Ecto neural progenitor cell (in vitro differentiated cells): ENCODE measurements around the gene CHRNB2.

Experiments
- DNase-seq: peaks from one replicate; pipeline ENCODE4 v3.0.0-alpha.2; 2018; ENCODE audit warnings: low spot score

The CHRNB2 gene

DNA sequence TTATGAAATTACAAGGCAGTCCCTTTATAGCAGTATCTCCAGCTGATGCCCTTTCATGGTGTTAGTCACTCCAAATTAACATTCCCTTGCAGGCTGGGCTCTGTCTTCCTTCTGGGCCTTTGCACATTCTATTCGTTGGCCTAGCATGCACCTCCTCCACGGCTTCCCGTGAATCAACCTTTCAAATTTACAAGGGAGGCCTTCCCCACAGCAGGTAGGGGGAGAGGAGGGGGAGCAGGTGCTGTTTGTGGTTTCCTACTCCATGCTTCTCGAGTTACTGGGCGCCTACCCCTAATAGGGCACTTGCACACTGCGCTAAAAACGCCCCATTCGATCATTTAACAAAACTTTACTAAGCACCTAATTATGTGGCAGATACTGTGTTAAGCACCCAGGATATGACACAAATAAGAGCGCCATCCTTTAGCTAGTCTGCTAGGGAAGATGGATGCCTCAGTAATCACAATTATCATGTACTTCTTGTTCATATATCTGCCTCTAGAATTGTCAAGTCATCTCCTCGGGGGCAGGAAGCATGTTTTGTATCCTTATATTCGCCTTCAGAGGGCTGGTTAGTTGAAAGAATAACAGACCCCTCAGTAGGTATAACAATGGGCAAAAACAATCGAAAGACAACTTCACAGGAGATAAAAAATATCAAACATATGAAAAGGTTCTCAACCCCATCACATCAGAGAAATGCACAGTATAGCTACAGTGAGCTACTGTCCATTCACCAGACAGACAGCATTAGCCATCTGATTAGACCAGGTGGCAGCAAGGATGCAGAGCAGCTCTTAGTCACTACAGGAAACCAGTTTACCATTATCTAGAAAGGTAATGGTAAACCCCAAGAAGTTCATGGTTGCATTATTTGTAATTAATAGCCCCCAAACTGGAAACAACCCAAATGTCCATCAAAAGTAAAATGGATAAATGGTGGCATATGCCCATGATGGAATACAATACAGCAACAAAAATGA lies 42.1 kb downstream of the CHRNB2 start:
- DNase-seq = no peak

DNA sequence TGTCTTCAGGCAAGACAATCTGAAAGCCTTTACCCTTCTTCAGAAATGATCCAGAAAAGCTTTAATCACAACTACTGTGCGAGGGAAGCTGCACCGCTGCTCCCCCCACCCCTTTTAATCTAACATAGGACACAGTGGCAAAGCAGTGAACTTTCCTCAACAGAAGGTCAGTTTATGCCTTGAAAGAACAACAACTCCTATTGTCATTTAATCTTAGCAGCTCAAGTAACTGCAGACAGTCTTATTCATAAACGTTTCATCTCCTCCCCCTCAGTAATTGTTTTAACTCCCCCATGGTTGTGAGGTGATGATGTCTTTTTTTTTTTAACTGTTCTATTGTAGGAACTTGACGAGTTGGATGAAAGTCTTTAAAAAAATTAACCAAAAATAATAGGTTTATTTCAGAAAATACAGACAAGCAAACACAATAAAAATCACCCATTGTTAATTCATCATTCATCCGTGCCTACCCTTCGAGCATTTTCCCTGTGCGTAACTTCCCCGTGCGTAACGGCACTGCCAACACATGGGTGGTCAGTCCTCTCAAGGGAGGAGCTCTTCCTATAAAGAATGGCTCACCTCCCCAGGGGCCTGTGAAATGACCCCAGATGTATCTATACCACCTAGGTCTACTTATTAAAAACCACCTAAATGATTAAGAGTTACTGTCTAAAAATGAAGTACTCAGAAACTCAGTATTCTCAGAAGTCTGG lies 43.7 kb downstream of the CHRNB2 start:
- no peak for DNase-seq

DNA sequence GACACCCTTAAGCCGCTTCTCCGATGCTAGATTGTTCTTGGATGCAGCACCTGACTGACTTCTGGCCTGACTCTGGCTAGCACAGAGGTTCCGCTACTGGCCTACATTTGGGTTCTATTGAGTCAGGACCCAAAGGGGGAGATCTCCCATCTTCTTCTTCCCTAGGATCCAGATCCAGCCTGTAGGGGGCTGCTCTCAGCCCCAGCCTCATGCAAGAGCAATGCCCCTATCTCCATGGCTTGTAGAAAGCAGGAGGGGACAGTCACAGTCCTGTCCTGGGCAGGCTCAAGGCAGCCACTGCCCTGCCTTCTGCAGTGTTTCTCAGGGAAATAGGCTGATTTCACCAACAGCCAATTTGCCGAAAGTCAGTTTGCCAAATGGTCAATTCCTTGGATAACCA lies 46.7 kb downstream of the CHRNB2 start:
- peak; percentile 41 for DNase-seq

DNA sequence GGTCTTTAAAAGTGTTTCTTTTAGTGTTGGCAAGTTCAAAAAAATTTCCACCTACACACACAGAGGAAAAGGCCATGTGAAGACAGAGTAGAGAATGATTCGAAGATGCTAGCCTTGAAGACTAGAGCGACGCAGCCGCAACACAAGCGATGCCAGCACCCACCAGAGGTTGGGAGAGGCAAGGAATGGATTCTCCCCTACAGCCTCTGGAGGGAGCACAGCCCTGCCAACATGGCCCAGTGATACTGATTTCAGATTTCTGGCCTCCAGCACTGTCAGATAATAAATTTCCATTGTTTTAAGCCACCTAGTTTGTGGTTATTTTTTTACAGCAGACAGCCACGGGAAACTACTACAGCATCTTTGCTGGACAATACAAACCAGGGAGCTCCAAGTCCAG lies 47.3 kb downstream of the CHRNB2 start:
- DNase-seq = peak; percentile 41

DNA sequence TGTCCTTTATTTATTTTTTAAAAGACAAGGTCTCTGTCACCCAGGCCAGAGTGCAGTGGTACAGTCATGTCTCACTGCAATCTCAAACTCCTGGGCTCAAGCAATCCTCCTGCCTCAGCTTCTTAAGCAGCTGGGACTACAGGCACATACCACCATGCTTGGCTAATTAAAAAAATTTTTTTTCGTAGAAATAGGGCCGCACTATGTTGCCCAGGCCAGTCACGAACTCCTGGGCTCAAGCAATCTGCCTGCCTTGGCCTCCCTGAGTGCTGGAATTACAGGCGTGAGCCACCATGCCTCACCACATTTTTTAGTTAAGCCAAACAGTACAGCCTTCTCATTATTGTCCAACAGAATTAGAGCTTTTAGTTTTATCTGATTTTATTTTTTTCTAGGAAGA lies 47.8 kb downstream of the CHRNB2 start:
- DNase-seq = peak; percentile 25

DNA sequence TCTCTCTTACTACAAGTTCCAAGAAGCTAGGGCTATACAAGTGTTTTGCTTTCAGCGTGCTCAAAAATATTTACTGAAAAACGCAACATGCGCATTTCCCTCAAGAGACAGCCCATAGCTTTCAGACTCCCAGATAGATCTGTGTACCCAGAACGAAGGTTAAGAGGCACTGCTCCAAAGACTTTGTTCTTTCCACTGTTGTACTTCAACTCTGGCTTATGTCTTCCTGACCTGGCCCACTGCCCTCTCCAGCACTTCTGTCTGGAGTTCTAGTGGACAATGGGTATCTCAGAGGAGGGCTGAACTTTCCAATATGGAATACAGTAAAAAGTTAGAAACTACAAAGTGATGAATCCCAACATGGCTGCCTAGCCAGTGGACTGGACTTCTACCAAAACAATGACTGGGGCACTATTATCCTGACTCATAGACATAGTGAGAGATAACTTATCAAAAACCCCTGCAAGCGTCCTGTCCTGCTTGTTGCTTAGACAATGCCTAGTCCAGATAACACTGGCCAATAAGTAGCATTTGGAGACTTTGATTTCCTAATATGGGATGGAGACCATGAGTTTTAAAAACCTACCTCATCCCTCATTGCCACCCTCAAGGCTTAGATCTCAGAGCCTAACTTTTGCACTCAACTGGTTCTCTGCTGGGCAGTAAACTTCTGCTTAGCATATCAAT lies 49.2 kb downstream of the CHRNB2 start:
- no peak for DNase-seq

DNA sequence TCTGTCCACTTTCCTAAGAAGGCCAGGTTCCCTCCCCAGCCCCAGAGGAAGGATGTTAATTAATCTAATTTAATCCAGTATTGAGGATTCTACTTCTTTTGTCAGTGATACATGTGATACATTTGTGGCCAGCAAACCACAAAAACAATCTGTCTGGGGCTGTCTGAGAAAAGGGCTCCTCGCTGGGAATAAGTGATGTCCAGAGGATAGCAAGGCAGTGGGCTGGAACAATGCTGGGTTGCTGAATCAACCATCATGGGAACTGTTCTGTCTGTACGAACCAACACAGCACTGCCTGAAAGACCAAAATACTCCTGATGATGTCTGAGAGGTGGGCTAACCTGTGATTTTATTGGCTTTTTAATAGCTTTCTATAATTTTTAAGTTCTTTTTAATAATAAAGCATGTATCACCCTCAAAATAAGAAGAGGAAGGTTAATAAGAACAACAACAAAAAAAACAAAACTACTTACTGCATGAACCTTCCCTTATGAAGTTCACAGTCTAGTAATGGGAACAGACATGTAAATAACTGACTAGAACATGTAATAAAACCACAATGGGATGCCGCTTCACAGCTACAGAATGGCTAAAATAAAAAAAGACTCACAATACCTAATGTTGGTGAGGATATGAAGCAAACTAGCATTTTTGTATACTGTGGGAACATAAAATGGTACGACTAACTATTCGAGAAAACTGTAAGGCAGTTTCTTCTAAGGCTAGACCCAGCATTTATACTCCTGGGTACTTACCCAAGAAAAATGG lies 51.8 kb downstream of the CHRNB2 start:
- no peak for DNase-seq

DNA sequence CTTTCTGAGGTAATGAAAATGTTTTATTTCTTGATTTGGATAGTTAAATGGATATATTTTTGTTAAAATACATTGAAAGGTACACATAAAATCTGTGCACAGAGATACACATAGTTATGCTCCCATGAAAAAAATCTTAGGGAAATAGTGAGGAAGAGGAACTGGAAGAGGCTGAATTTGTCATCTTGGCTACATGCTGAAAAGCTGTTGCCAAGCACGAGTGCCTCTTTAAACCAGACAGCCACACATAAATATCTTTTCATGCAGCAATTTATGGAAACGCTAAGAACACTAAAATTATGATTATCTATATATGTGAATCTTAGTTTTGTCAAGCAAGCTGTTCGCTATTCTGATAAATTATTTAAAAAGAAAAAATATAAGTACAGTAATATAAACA lies 53.2 kb downstream of the CHRNB2 start:
- no peak for DNase-seq

DNA sequence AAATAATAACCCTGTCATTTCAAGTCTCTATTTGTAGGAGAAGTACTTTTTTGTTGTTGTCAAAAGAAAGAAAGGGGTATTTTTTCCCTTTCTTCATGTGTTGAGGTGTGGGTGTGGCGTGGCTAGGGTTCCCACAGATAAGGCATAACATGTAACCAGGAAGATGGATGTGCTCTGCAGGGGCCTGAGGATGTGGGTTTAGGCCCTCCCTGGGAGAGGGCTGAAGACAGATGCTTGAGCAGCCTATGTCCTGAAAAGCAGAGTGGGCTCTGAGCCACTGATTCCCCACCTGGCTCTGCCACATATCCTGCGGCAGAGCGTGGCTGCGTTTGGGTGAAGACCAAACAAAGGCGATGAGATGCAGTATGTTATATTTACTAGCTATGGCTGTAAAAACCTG lies 54.3 kb downstream of the CHRNB2 start:
- no peak for DNase-seq

DNA sequence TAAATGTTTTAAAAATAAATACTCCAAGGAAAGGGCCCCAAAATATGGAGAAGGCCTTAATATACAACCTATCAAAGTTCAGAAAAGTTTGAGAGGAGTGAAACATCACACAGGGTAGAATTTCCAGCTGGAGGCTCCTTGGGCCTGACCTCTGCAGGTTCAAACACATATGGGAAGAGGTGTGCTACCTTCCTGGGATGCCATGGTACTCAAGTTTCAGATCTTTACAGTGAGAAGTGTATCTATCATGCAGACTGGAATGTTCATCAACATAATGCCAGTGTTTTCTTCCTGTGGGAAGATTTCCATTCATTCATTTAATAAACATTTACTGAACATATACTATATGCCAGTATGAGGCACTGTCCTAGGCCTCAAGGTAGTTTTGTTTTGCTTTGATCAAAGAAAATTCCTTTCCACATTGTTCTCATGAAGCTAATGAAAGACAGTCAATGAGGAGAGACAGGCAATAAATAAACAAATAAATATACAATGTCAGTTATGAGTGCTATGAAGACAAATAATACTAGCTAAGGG lies 55.0 kb downstream of the CHRNB2 start:
- DNase-seq = no peak

DNA sequence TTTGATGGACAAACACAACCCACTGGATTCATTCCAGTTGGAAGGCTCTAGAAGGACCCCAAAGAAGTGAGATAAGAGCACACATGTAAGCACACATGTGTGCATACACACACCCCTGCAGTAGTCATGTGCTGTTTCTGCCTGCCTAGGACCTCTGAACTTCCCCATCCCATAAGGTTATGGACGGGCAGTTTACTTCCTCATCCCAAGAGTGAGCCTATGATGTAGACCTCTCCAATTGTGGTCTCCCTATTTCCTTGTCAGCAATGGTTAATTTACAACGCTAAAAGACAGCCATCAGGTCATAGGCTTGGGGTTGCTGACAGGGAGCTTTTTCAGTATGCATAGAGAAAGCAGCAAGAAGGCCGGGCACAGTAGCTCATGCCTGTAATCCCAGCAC lies 55.8 kb downstream of the CHRNB2 start:
- no peak for DNase-seq

DNA sequence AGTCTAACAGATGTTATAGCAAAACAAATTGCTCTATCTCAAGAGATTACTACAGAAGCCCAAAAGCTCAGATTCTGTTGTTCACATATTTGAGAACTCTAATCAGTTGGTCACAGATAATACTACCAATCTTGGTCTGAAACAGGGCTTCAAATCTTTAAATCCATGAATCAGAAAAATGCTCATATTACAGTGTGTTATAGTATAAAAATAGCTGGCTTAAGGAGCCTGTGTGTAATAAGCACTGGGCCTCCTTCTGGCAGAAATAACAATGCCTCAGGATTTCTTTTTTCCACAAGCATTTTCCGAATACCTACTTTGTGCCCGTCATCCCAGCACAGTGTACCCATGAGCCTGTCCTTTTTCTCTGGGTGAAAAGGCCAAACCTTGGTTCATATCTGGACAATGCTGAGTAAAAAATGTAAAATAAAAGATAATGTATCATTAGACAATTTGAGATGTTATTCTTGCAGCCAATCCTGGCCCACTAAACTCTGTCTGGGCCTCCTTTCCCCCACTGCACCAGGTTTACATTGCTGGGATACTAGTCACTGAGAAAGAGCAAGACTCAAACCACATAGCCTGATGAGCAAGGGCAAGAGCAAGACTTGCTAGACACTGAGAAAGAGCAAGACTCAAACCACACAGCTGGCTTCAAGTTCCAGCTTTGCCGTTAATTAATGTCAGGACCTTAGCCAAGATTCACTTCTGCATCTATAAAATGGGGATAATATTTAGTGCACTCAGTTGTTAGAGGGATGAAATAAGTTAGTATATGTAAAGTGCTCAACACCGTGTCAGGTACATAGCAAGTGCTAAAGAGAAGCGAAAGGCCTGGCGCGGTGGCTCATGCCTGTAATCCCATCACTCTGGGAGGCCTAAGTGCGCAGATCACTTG lies 57.4 kb downstream of the CHRNB2 start:
- no peak for DNase-seq

DNA sequence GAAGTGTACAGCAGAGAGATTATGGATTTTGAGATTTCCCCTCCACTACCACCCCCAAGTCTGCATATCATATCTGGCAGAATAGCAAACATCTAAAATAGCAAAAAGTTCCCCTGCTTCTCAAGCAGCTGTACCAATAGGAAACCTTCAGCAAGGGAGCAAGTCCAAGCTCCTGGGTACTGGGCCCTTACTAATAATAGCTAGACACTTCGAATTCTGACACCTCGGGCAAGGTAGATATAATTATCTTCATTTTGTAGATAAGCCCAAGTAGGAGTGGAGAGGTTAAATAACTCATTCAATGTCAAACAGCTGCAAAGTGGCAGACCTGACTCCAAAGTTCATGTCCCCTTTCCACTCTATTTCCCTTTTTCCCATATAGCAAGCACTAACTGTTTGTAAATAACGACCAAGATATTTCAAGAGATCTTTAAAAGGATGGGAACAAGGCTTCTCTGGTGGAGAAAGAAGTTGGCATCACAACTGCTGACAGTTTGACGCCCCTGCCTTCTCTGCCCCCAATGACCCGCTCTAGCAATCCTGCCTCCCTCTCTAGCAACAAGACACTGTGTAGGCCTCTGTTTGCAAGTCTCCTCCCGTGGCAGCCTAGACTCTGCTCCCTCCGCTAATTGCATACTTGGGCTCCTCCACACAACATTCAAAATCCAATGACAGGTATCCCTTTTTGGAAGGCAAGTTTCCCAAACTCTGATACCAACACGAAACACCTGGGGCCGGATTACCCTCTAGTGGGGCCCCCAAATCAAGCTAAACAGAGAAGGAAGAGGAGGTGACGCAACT lies 59.1 kb downstream of the CHRNB2 start:
- no peak for DNase-seq

DNA sequence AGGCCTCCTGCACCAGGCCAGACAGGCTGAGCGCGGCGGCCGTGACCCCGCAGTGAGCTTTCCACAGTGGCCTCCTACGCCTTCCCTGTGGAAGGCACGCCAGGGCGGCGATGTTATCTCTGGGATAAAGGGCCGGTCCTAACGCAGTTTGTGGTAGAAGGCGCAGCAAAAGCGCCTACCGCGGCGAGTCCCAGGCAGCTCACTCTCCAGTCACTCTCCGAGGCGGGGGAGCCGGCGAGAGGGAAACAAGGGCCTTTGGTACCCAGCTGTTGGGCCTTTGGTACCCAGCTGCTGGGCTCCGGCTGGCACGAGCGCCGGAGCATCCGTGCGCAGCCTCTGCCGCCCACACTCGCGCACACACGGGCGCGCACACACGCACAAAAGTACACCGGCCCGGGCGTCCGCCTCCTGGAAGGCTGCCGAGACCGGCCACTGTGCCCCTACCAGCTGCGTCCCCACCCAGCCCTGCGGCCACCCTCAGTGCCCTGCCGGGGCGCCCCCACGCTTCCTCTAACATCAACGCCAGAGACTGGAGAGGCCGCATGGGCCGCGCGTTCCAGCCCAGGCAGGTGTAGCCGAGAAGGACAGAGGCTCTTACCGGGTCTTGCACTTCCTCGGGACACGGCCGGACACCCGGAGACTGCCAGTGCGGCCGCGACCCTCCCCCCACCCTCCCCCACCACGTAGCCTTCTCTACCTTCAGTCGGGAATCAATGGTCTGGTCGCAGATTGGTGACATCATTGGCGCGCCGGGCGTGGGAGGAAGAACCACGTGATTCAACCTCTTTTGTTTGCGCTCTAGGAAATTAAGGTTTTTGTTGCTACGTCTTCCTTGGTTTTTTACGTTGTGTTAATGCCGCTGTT lies 59.9 kb downstream of the CHRNB2 start:
- peak; percentile 94 for DNase-seq

DNA sequence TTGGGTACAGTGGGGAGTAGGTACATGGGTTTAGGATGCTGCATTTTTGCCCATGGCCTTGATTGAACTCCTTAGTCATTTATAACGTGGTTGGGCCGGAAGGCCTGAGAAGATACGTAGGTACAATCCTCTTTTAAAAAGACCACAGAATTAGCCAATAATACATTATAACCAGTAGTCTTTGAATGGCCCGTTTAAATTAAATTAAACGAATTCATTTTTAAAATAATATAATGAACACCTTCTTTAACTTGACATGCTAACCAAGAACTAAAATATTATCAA lies 60.5 kb downstream of the CHRNB2 start:
- DNase-seq = no peak

DNA sequence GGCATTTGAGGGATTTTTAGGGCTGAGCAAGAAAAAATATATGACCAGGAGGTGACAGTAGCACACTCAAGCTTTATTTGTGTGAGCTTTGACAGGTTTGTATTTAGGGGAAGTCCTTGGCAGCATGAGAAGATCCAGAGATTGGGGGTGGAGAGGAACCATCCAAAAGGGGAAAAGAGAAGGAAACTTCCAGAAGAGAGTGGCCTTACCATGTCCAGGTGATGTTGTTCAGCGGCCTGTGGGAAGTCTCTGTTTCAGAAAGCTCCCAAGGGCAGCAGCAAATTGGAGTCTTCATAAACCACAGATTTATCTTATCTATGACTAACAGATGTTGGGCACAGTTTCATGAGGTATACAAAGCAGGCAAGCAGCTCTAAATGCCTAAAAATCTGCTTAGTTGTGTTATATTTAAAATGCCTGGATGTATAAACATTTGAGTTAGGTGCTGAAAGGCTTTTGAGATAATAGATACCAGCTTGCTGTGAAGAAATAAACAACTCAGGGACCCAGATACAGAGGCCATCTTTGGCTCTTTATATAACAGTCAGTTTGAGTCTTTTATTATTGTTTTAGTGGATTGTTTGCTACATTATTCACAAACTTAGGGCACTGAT lies 61.6 kb downstream of the CHRNB2 start:
- no peak for DNase-seq
